Right ventricle myocardium inferior (tissue), 1 donor: Measurements from ENCODE around the gene NBEA. TPM values are rescaled to one million over a fixed set of nuclear protein-coding genes. Genes with fewer than 3 reads are reported as not detected.
"Not testable (repeated sequence)": the region's sequence is repeated elsewhere in the genome, so short reads cannot be mapped to it uniquely, and the experiment has no call there.

Experiments
- ATAC-seq: fragments of 200-7000 bp; cut with Tn5 transposase; one replicate; pipeline ENCODE4 v1.9.1; 2020; ENCODE audit warnings: mild to moderate bottlenecking, moderate library complexity
- DNase-seq: peaks from one replicate; pipeline ENCODE4 v3.0.0; 2021; ENCODE audit errors: missing footprints
- intact Hi-C: fragments of 100-400 bp; cut with DNase I; formaldehyde crosslinking; loops from one replicate; pipeline ENCODE4 v1.11.0; 2022
- long read RNA-seq: library from polyadenylated mRNA; unstranded; transcript quantifications from one replicate; pipeline ENCODE4 v2.0.0, GENCODE V29; 2021
- total RNA-seq: library from RNA; stranded (reverse); fragmentation: NEBNext Ultra II Directional; extraction: Animal tissue kit (Norgen Biotek cat#: 25700); gene quantifications from one replicate; pipeline ENCODE4 v1.2.1, GENCODE V29; 2021
- donor health status: DM: no; HTN: yes; CAD: no; lungs with severe emphysema.

Gene NBEA
- total RNA-seq = 17.2 TPM
- long read RNA-seq, partial matches to known transcripts = 1 of 5 reads
- long read RNA-seq, other reads (novel, unspliced or antisense) = 4 of 5 reads

- DNase-seq = peak; percentile 84
- intact Hi-C loops = loop anchor here (10.0 kb wide), 3 partner anchors 207 to 287 kb away; no protein-coding TSS in a partner anchor
- peak; percentile 83 for ATAC-seq
These were observed at the start of gene NBEA for GRCh38 chr13:34941835-34942731. Gene NBEA (plus strand): TSS chr13:34942270. CDS start chr13:34942821, 551 bp downstream.

GRCh38 chr13:34894756-34895155 is 47.3 kb upstream of the NBEA start:
- DNase-seq (no peak), ATAC-seq (no peak)
- intact Hi-C loops = no loop called here

GRCh38 chr13:34897220-34897619 is 44.9 kb upstream of the NBEA start:
- DNase-seq (no peak), ATAC-seq (no peak)
- intact Hi-C loops = no loop called here

- intact Hi-C loops = no loop called here
- DNase-seq (no peak), ATAC-seq (no peak)
These were observed 42.2 kb upstream of the NBEA start for GRCh38 chr13:34899888-34900287.

- ATAC-seq (no peak), DNase-seq (no peak)
- intact Hi-C loops = no loop called here
These were observed 41.8 kb upstream of the NBEA start for GRCh38 chr13:34900288-34900739.

GRCh38 chr13:34901572-34901971 is 40.5 kb upstream of the NBEA start:
- ATAC-seq = no peak
- intact Hi-C loops = no loop called here
- no peak for DNase-seq

GRCh38 chr13:34911159-34911558 is 30.9 kb upstream of the NBEA start:
- intact Hi-C loops = no loop called here
- ATAC-seq = no peak
- no peak for DNase-seq

GRCh38 chr13:34913040-34913439 is 29.0 kb upstream of the NBEA start:
- intact Hi-C loops = no loop called here

GRCh38 chr13:34914416-34914815 is 27.7 kb upstream of the NBEA start:
- intact Hi-C loops = no loop called here
- DNase-seq (no peak), ATAC-seq (no peak)

More at GRCh38 chr13:34913040-34913439, 29.0 kb upstream of the NBEA start:
- ATAC-seq (no peak), DNase-seq (no peak)

GRCh38 chr13:34926508-34926907 is 15.6 kb upstream of the NBEA start:
- DNase-seq (no peak), ATAC-seq (no peak)
- intact Hi-C loops = no loop called here

- ATAC-seq, intact Hi-C loops, DNase-seq: not testable (repeated sequence)
These were observed 13.4 kb upstream of the NBEA start for GRCh38 chr13:34928676-34929075.

- ATAC-seq (no peak), DNase-seq (no peak)
- intact Hi-C loops = no loop called here
These were observed 10.5 kb upstream of the NBEA start for GRCh38 chr13:34931572-34931971.

GRCh38 chr13:34933349-34933748 is 8.7 kb upstream of the NBEA start:
- ATAC-seq (no peak), DNase-seq (no peak)
- intact Hi-C loops = no loop called here

GRCh38 chr13:34933786-34934185 is 8.3 kb upstream of the NBEA start:
- intact Hi-C loops = no loop called here
- ATAC-seq (no peak), DNase-seq (no peak)

- intact Hi-C loops = no loop called here
- DNase-seq (no peak), ATAC-seq (no peak)
These were observed 6.2 kb upstream of the NBEA start for GRCh38 chr13:34935841-34936240.

GRCh38 chr13:34939771-34940170 is 2.3 kb upstream of the NBEA start:
- no peak for DNase-seq
- intact Hi-C loops = loop anchor here (10.0 kb wide), 3 partner anchors 205 to 285 kb away; no protein-coding TSS in a partner anchor
- ATAC-seq = no peak

GRCh38 chr13:34941436-34941834 is 635 bp upstream of the NBEA start:
- DNase-seq = no peak
- intact Hi-C loops = loop anchor here (10.0 kb wide), 3 partner anchors 207 to 287 kb away; no protein-coding TSS in a partner anchor
- ATAC-seq = peak; percentile 22

- DNase-seq = peak; percentile 64
- ATAC-seq = peak; percentile 60
- intact Hi-C loops = loop anchor here (10.0 kb wide), 3 partner anchors 208 to 288 kb away; no protein-coding TSS in a partner anchor
These were observed 814 bp downstream of the NBEA start for GRCh38 chr13:34942732-34943435.
